ENCODE data around the gene MTCH1. TPM values are rescaled to one million over a fixed set of nuclear protein-coding genes. Genes with fewer than 3 reads are reported as not detected.

The MTCH1 gene
- total RNA-seq, 1 experiment from 2014 or later = 161 TPM

- TF ChIP-seq REST (IDR thresholded peaks at IDR 0.05; ENCODE audit: low read depth) (no peak), RAD21 (IDR thresholded peaks at IDR 0.05; ENCODE audit: low read depth) (no peak), FOSL1 (IDR thresholded peaks at IDR 0.05; ENCODE audit: low read depth) (no peak)
Observed at GRCh38 chr6:37017606-37018197, 31.7 kb upstream of the MTCH1 start (continued).

- Histone ChIP-seq H3K36me3 (ENCODE audit: control insufficient read depth in 1 of 2, insufficient read depth in 2 of 2, low read length in 2 of 2) (no peaks in the 10 kb centered on the region), H2AFZ (ENCODE audit: low read depth, low read length, poor library complexity, severe bottlenecking) (no peak overlapping the region), H4K20me1 (ENCODE audit: insufficient read depth) (no peaks in the 10 kb centered on the region), H3K79me2 (ENCODE audit: insufficient read depth, low read length) (no peaks in the 10 kb centered on the region), H3K9me2 (ENCODE audit: insufficient read depth) (no peaks in the 10 kb centered on the region), H3K27me3 (ENCODE audit: insufficient read depth, low read length) (no peaks in the 10 kb centered on the region), H3K4me3 (replicated peaks in 1 of 2; ENCODE audit: low read depth in 1 of 2, low read length in 2 of 2) (no peak overlapping the region), H3K4me1 (ENCODE audit: control insufficient read depth in 1 of 2, insufficient read depth in 2 of 2, low read length in 2 of 2) (peaks cover 11 to 26% of the 10 kb centered on the region in 2 experiments), H3K9me3 (ENCODE audit: control insufficient read depth in 1 of 2, insufficient read depth in 1 of 2, low read depth in 1 of 2, low read length in 2 of 2) (no peaks in the 10 kb centered on the region), H3K9ac (ENCODE audit: low read length) (no peak overlapping the region), H3K4me2 (ENCODE audit: low read length) (no peak overlapping the region), H3K27ac (ENCODE audit: low read depth, low read length) (no peak overlapping the region)
- ChIA-PET CTCF (interaction anchor here (1.1 to 13.9 kb wide), 10 partner anchors 10 to 258 kb away, joined by 4 to 331 read pairs (median 8); partner anchors contain the start of genes C6orf89, MTCH1 and PIM1), POLR2A (interaction anchor here (0.5 to 1.2 kb wide), 2 partner anchors 249 to 253 kb away, joined by 3 to 6 read pairs; no protein-coding TSS in a partner anchor), RAD21 (ENCODE audit: low non-redundant PET in 1 of 2, low total read pairs in 2 of 2, uncharacterized antibody in 2 of 2, unreplicated experiment in 2 of 2) (no interaction called here)
- ATAC-seq = no peak
- DNase-seq (ENCODE audit: low read depth, low spot score) = no peak
- TF ChIP-seq SP1 (IDR thresholded peaks at IDR 0.05; ENCODE audit: low read depth) = no peak
- no peak for TF ChIP-seq CTCF (IDR thresholded peaks at IDR 0.05 in 2 of 3, conservative IDR thresholded peaks at IDR 0.05 in 1 of 3; ENCODE audit: borderline replicate concordance in 1 of 3, insufficient read depth in 1 of 3, low read depth in 2 of 3, low read length in 2 of 3)
- TF ChIP-seq POLR2A (IDR thresholded peaks at IDR 0.05; ENCODE audit: borderline replicate concordance, extremely low read depth, insufficient read depth, insufficient read length) = no peak
- no peak for TF ChIP-seq ZBTB33 (IDR thresholded peaks at IDR 0.05; ENCODE audit: extremely low read depth, insufficient replicate concordance, low read length)
- TF ChIP-seq EZH2 (IDR thresholded peaks at IDR 0.05) = no peak
- no peak for TF ChIP-seq EGR1 (IDR thresholded peaks at IDR 0.05; ENCODE audit: low read depth)
- no peak for TF ChIP-seq SRF (IDR thresholded peaks at IDR 0.05; ENCODE audit: low read depth)
- TF ChIP-seq SIN3A (IDR thresholded peaks at IDR 0.05; ENCODE audit: low read depth) = no peak
- TF ChIP-seq RAD21 (IDR thresholded peaks at IDR 0.05; ENCODE audit: low read depth) = no peak
- no peak for TF ChIP-seq ELF1 (IDR thresholded peaks at IDR 0.05; ENCODE audit: borderline replicate concordance, low read depth)
- intact Hi-C loops (cut with micrococcal nuclease) = loop anchor here (5.0 kb wide), 1 partner anchor 290 kb away; no protein-coding TSS in a partner anchor
- no TSS peak for BruUV-seq (replicated peaks)
Observed at GRCh38 chr6:37016995-37017394, 31.0 kb upstream of the MTCH1 start.

Measured in HCT116 (cell line).